ENCODE data around the gene TRPT1.

The TRPT1 gene

GRCh38 chr11:64245401-64245796 is 19.4 kb upstream of the TRPT1 start (continued):
- TF ChIP-seq ZNF354C (tag by site-specific recombination; IDR thresholded peaks at IDR 0.05; ENCODE audit: borderline replicate concordance, low read depth): no peak
- TF ChIP-seq ZNF600 (tag by site-specific recombination; IDR thresholded peaks at IDR 0.05): no peak
- no peak for TF ChIP-seq CTCF (tag by site-specific recombination; IDR thresholded peaks at IDR 0.05)
- TF ChIP-seq ZNF362 (tag by site-specific recombination; IDR thresholded peaks at IDR 0.05): no peak
- TF ChIP-seq ZNF248 (tag by site-specific recombination; IDR thresholded peaks at IDR 0.05): no peak
- TF ChIP-seq ZNF24 (tag by site-specific recombination; IDR thresholded peaks at IDR 0.05): no peak
- TF ChIP-seq KLF17 (tag by site-specific recombination; IDR thresholded peaks at IDR 0.05): no peak
- TF ChIP-seq SCRT2 (tag by site-specific recombination; IDR thresholded peaks at IDR 0.05): peak; percentile 58; the same call in 1 of the 2 replicates
- TF ChIP-seq GLI4 (tag by site-specific recombination; IDR thresholded peaks at IDR 0.05): no peak
- TF ChIP-seq ZNF324 (tag by site-specific recombination; IDR thresholded peaks at IDR 0.05): no peak

GRCh38 chr11:64244966-64245365 is 19.0 kb upstream of the TRPT1 start:
- H3K4me3 ChIP-seq (ENCODE audit: low read depth, low read length): peak overlapping the region; percentile 68
- POLR2A ChIA-PET: interaction anchor here (0.6 to 7.2 kb wide), 10 partner anchors 9 to 547 kb away, joined by 3 to 96 read pairs (median 6); partner anchors contain the start of genes NUDT22, PRDX5, STIP1 and TRMT112
- H3K27ac ChIP-seq (ENCODE audit: extremely low read depth, low read depth, low read length): 0 out of 2 replicates have a peak overlapping the region, but pooled peaks have one; percentile 28
- no peaks in the 10 kb centered on the region for H3K9me3 ChIP-seq (ENCODE audit: control insufficient read depth, insufficient read depth, low read depth, low read length)
- CTCF ChIA-PET: interaction anchor here (0.5 to 1.7 kb wide), 10 partner anchors 27 to 987 kb away, joined by 3 to 10 read pairs (median 4); no protein-coding TSS in a partner anchor
- H3K4me1 ChIP-seq (ENCODE audit: control insufficient read depth, insufficient read depth, low read length): no peaks in the 10 kb centered on the region
- TF ChIP-seq ZBTB17 (tag by site-specific recombination; IDR thresholded peaks at IDR 0.05) (peak; percentile 61), MZF1 (tag by site-specific recombination; IDR thresholded peaks at IDR 0.05; ENCODE audit: borderline replicate concordance) (no peak), ZBTB10 (tag by site-specific recombination; IDR thresholded peaks at IDR 0.05) (0 out of 2 replicates have a peak, but pooled peaks have one; percentile 3), HIC1 (tag by site-specific recombination; IDR thresholded peaks at IDR 0.05) (peak; percentile 58; the same call in 1 of the 2 replicates), PATZ1 (tag by site-specific recombination; IDR thresholded peaks at IDR 0.05) (peak; percentile 35; the same call in 1 of the 2 replicates), ZNF433 (tag by site-specific recombination; IDR thresholded peaks at IDR 0.05; ENCODE audit: low read depth) (no peak), KLF8 (tag by site-specific recombination; IDR thresholded peaks at IDR 0.05) (0 out of 2 replicates have a peak, but pooled peaks have one; percentile 21), ZNF391 (tag by site-specific recombination; IDR thresholded peaks at IDR 0.05; ENCODE audit: borderline replicate concordance, low read depth) (no peak)
- peaks cover 0 to 20% of the 10 kb centered on the region in 2 experiments; a peak in 1 of 3 replicates for H3K36me3 ChIP-seq (ENCODE audit: control insufficient read depth in 2 of 2, insufficient read depth in 1 of 2, low read length in 2 of 2)

Data from HEK293 (cell line).